Testis (tissue), 3 donors: ENCODE measurements around the gene CDY2A. TPM values are rescaled to one million over a fixed set of nuclear protein-coding genes. Genes with fewer than 3 reads are reported as not detected.
"Not testable (repeated sequence)": the region's sequence is repeated elsewhere in the genome, so short reads cannot be mapped to it uniquely, and the experiment has no call there.

Source experiments
- DNase-seq: peaks from one replicate; pipeline ENCODE4 v3.0.0-alpha.2; 2019
- H3K27ac ChIP-seq, 2 donors: fragments of 200-600 bp; sonication (generic); one replicate each; pipeline ENCODE4 v1.5.1; 2019
- H3K27me3 ChIP-seq: fragments of 200-600 bp; sonication (generic); one replicate; pipeline ENCODE4 v1.5.1; 2019
- H3K36me3 ChIP-seq: fragments of 200-600 bp; sonication (generic); one replicate; pipeline ENCODE4 v1.5.1; 2017; ENCODE audit warnings: low read depth; ENCODE audit errors: missing control alignments
- H3K4me1 ChIP-seq: fragments of 200-600 bp; sonication (generic); one replicate; pipeline ENCODE4 v1.5.1; 2019
- H3K4me3 ChIP-seq, 2 donors: fragments of 200-600 bp; sonication (generic); one replicate each; pipeline ENCODE4 v1.5.1; 2017 to 2019
- H3K9me3 ChIP-seq: fragments of 200-600 bp; sonication (generic); one replicate; pipeline ENCODE4 v1.5.1; 2017
- WGBS, 2 donors: methylation state at CpG; one replicate each; pipeline ENCODE4 v1.1.5; 2018; 5-methylcytosine and 5-hydroxymethylcytosine counted together
- intact Hi-C: fragments of 100-400 bp; cut with DNase I; formaldehyde crosslinking; loops from one replicate; pipeline ENCODE4 v1.15.1; 2023; ENCODE audit warnings: low total_unique reads
- polyA plus RNA-seq: library from polyadenylated mRNA; stranded (reverse); fragments of 350-450 nt; fragmentation: Illumina TruSeq; extraction: RNeasy Lipid Tissue Mini Kit (QIAGEN cat#74804); gene quantifications from one replicate; pipeline ENCODE4 v1.2.3, GENCODE V29; 2014; ENCODE audit warnings: low read depth, low replicate concordance; ENCODE audit not compliant: insufficient read depth
- total RNA-seq, 2 donors: library from RNA; depleted of rRNA; stranded (reverse); fragments of >200 nt; gene quantifications; one replicate each; pipeline ENCODE4 v1.2.3, GENCODE V29; 2016

CDY2A gene
- total and polyA plus RNA-seq, 3 donors from 2014 or later: 0.87 to 2.5 (median 1.0) TPM

GRCh38 chrY:18056473-18056872 is 30.9 kb downstream of the CDY2A start:
- H3K36me3 ChIP-seq, DNase-seq, H3K4me3 ChIP-seq, H3K27me3 ChIP-seq, H3K9me3 ChIP-seq, intact Hi-C loops, H3K4me1 ChIP-seq, H3K27ac ChIP-seq: not testable (repeated sequence)
- no CpG with 5 or more reads among the region's 3 CpGs for WGBS, 2 donors

- H3K4me1 ChIP-seq, DNase-seq, H3K27ac ChIP-seq, intact Hi-C loops, H3K4me3 ChIP-seq, H3K36me3 ChIP-seq, H3K27me3 ChIP-seq, H3K9me3 ChIP-seq: not testable (repeated sequence)
- WGBS, 2 donors: no CpG with 5 or more reads among the region's 12 CpGs
These were observed 47.9 kb downstream of the CDY2A start for GRCh38 chrY:18073464-18073863.

Other genes with a start within 250 kb of the CDY2A start
- gene CDY2B, start 145.6 kb upstream of the CDY2A start, total RNA-seq: under 1 TPM in 1 of 2 donors, not detected in 1; 0.19 TPM
- not detected for gene CDY2B, start 145.6 kb upstream of the CDY2A start, polyA plus RNA-seq